Thyroid gland (tissue), 4 donors: ENCODE results near the gene ZFHX3.

Source experiments
- CTCF ChIP-seq, 6 experiments: fragments of 200-600 bp in 3 of 6; fragments of 450-650 bp in 3 of 6; sonication (generic) in 3 of 6; IDR thresholded peaks; one replicate each; pipeline ENCODE4 v1.5.1; 2016 to 2019; ENCODE audit warnings: antibody characterized with exemption in 6 of 6, mild to moderate bottlenecking in 2 of 6, inconsistent platforms in 1 of 6, moderate library complexity in 1 of 6
- POLR2A ChIP-seq, 2 donors: fragments of 450-650 bp; IDR thresholded peaks; one replicate each; pipeline ENCODE4 v1.6.1; 2017; ENCODE audit warnings: antibody characterized with exemption in 2 of 2, mild to moderate bottlenecking in 2 of 2, moderate library complexity in 1 of 2

- TF ChIP-seq CTCF (IDR thresholded peaks at IDR 0.05) (no peak), POLR2A (IDR thresholded peaks at IDR 0.05) (no peak)
Measured at GRCh38 chr16:72838951-72839350, 209.0 kb downstream of the ZFHX3 start.
